PC-3 (cell line): Measurements from ENCODE around the gene CLEC18C.
"Not testable (repeated sequence)": the region's sequence is repeated elsewhere in the genome, so short reads cannot be mapped to it uniquely, and the experiment has no call there.

Experiments used
- CTCF ChIP-seq: fragments of 300-600 bp; sonication (generic); conservative IDR thresholded peaks from 2 replicates; pipeline ENCODE4 v1.5.1; 2017; ENCODE audit warnings: antibody characterized with exemption, low read depth, mild to moderate bottlenecking, low read length
- EZH2 ChIP-seq: fragments of 300-600 bp; sonication (generic); IDR thresholded peaks from one replicate; pipeline ENCODE4 v1.6.1; 2017; ENCODE audit warnings: antibody characterized with exemption, mild to moderate bottlenecking, low read length; ENCODE audit not compliant: unreplicated experiment

- TF ChIP-seq CTCF, EZH2: not testable (repeated sequence)
Observed at GRCh38 chr16:70187858-70188607, 14.4 kb downstream of the CLEC18C start.
